OCI-LY3 (cell line): Measurements from ENCODE around the gene CYP26B1.

Source experiments
- H2AFZ ChIP-seq: fragments of 200-600, 300-600 bp; shearing (Covaris generic); 2 replicates; pipeline ENCODE4 v1.6.0; 2014; ENCODE audit warnings: antibody characterized with exemption, low read depth, low read length
- H3K27ac ChIP-seq: fragments of 200-600, 300-600 bp; sonication (generic); 2 replicates; pipeline ENCODE4 v1.5.1; 2014; ENCODE audit warnings: mild to moderate bottlenecking, low read length, moderate library complexity, mixed read lengths
- H3K27me3 ChIP-seq: fragments of 200-600, 300-600 bp; sonication (generic); 2 replicates; pipeline ENCODE4 v1.6.1; 2014; ENCODE audit warnings: low read depth, low read length, mixed read lengths
- H3K36me3 ChIP-seq: fragments of 200-600, 300-600 bp; sonication (generic); replicated peaks from 2 replicates; pipeline ENCODE3; 2014; ENCODE audit warnings: low read depth, low read length, mixed read lengths
- H3K4me1 ChIP-seq: fragments of 300-600, 200-600 bp; sonication (generic); 2 replicates; pipeline ENCODE4 v1.6.1; 2014; ENCODE audit warnings: low read length, mixed read lengths
- H3K4me2 ChIP-seq: fragments of 200-600, 300-600 bp; sonication (generic); 2 replicates; pipeline ENCODE4 v1.6.1; 2014; ENCODE audit warnings: low read length, mixed read lengths
- H3K4me3 ChIP-seq: fragments of 300-600, 200-600 bp; sonication (generic); 2 replicates; pipeline ENCODE4 v1.5.1; 2014; ENCODE audit warnings: antibody characterized with exemption, mild to moderate bottlenecking, low read length, moderate library complexity
- H3K79me2 ChIP-seq: fragments of 300-600, 200-600 bp; shearing (Covaris generic); 2 replicates; pipeline ENCODE4 v1.6.1; 2014; ENCODE audit warnings: mild to moderate bottlenecking, low read length, mixed read lengths
- H3K9ac ChIP-seq: fragments of 300-600, 200-600 bp; shearing (Covaris generic); 2 replicates; pipeline ENCODE4 v1.6.0; 2014; ENCODE audit warnings: mild to moderate bottlenecking, low read length, moderate library complexity
- H3K9me3 ChIP-seq: fragments of 200-600, 300-600 bp; shearing (Covaris generic); 2 replicates; pipeline ENCODE4 v1.6.1; 2014; ENCODE audit warnings: low read length, mixed read lengths; ENCODE audit not compliant: insufficient read depth
- H4K20me1 ChIP-seq: fragments of 200-600, 300-600 bp; sonication (generic); 2 replicates; pipeline ENCODE4 v1.6.1; 2016; ENCODE audit warnings: low read length, mixed read lengths; ENCODE audit not compliant: insufficient read depth
- CTCF ChIP-seq: fragments of 200-600, 300-600 bp; sonication (generic); IDR thresholded peaks from 2 replicates; pipeline ENCODE4 v1.5.1; 2014; ENCODE audit warnings: antibody characterized with exemption, low read length, low read depth
- EZH2phosphoT487 ChIP-seq: fragments of 200-600 bp; shearing (Covaris generic); IDR thresholded peaks from 2 replicates; pipeline ENCODE4 v1.6.1; 2018; ENCODE audit warnings: antibody characterized with exemption, mixed run types, low read depth

Gene CYP26B1

GRCh38 chr2:72180351-72180750 is 32.7 kb upstream of the CYP26B1 start:
- no peaks in the 10 kb centered on the region for H3K79me2 ChIP-seq
- no peak overlapping the region for H3K4me3 ChIP-seq
- H3K9me3 ChIP-seq: no peaks in the 10 kb centered on the region
- H3K4me2 ChIP-seq: no peak overlapping the region
- no peak for TF ChIP-seq EZH2phosphoT487
- TF ChIP-seq CTCF: no peak
- no peak overlapping the region for H2AFZ ChIP-seq
- H3K9ac ChIP-seq: no peak overlapping the region
- no peaks in the 10 kb centered on the region for H3K4me1 ChIP-seq
- no peaks in the 10 kb centered on the region for H4K20me1 ChIP-seq
- no peaks in the 10 kb centered on the region for H3K36me3 ChIP-seq
- H3K27ac ChIP-seq: no peak overlapping the region
- H3K27me3 ChIP-seq: no peaks in the 10 kb centered on the region

GRCh38 chr2:72178551-72178950 is 30.9 kb upstream of the CYP26B1 start:
- H3K9me3 ChIP-seq: no peaks in the 10 kb centered on the region
- TF ChIP-seq CTCF (no peak), EZH2phosphoT487 (no peak)

GRCh38 chr2:72176281-72176680 is 28.6 kb upstream of the CYP26B1 start:
- H3K9ac ChIP-seq: no peak overlapping the region
- TF ChIP-seq EZH2phosphoT487 (no peak), CTCF (no peak)
- H3K27me3 ChIP-seq: no peaks in the 10 kb centered on the region
- H3K4me1 ChIP-seq: no peaks in the 10 kb centered on the region
- no peak overlapping the region for H2AFZ ChIP-seq
- no peaks in the 10 kb centered on the region for H4K20me1 ChIP-seq
- no peak overlapping the region for H3K4me2 ChIP-seq
- H3K4me3 ChIP-seq: no peak overlapping the region
- no peak overlapping the region for H3K27ac ChIP-seq
- no peaks in the 10 kb centered on the region for H3K36me3 ChIP-seq
- H3K9me3 ChIP-seq: no peaks in the 10 kb centered on the region
- no peaks in the 10 kb centered on the region for H3K79me2 ChIP-seq

More at GRCh38 chr2:72178551-72178950, 30.9 kb upstream of the CYP26B1 start:
- H3K79me2 ChIP-seq: no peaks in the 10 kb centered on the region
- no peak overlapping the region for H3K9ac ChIP-seq
- no peak overlapping the region for H2AFZ ChIP-seq
- H3K27me3 ChIP-seq: no peaks in the 10 kb centered on the region
- no peak overlapping the region for H3K4me2 ChIP-seq
- no peaks in the 10 kb centered on the region for H4K20me1 ChIP-seq
- no peaks in the 10 kb centered on the region for H3K4me1 ChIP-seq
- H3K36me3 ChIP-seq: no peaks in the 10 kb centered on the region
- H3K27ac ChIP-seq: no peak overlapping the region
- no peak overlapping the region for H3K4me3 ChIP-seq

- no peaks in the 10 kb centered on the region for H3K36me3 ChIP-seq
- H4K20me1 ChIP-seq: no peaks in the 10 kb centered on the region
- no peaks in the 10 kb centered on the region for H3K27me3 ChIP-seq
- no peak overlapping the region for H3K4me3 ChIP-seq
- no peak for TF ChIP-seq EZH2phosphoT487
- no peak for TF ChIP-seq CTCF
- H3K4me2 ChIP-seq: no peak overlapping the region
- no peaks in the 10 kb centered on the region for H3K4me1 ChIP-seq
- H3K27ac ChIP-seq: no peak overlapping the region
- H3K9ac ChIP-seq: no peak overlapping the region
- no peaks in the 10 kb centered on the region for H3K79me2 ChIP-seq
- no peaks in the 10 kb centered on the region for H3K9me3 ChIP-seq
- H2AFZ ChIP-seq: no peak overlapping the region
These were observed 28.0 kb upstream of the CYP26B1 start for GRCh38 chr2:72175636-72176035.
